T-cell (primary cell): ENCODE results near the gene XIRP1. TPM values are rescaled to one million over a fixed set of nuclear protein-coding genes. Genes with fewer than 3 reads are reported as not detected.

Source experiments
- ATAC-seq, 4 experiments: fragments of 200-7000 bp in 3 of 4; fragments of 150-1000 bp in 1 of 4; cut with Tn5 transposase; replicated peaks in 1 of 4; 1 replicate in 3 of 4; 2 replicates in 1 of 4; pipeline ENCODE4 v1.10.0; 2021; ENCODE audit warnings: moderate library complexity in 3 of 4, mild to moderate bottlenecking in 2 of 4, moderate number of reproducible peaks in 1 of 4
- CTCF ChIA-PET, 2 donors: fragments of 300-600 bp; sonication (Branson Sonifier 250); formaldehyde crosslinking; loops; one replicate each; lab custom pipeline; 2022; ENCODE audit warnings: antibody characterized with exemption in 2 of 2; lab: Charles Lee
- POLR2A ChIA-PET, 2 donors: fragments of 300-600 bp; sonication (Branson Sonifier 250); formaldehyde crosslinking; loops; one replicate each; lab custom pipeline; 2022; ENCODE audit warnings: antibody characterized with exemption in 2 of 2; lab: Charles Lee
- DNase-seq, 35 experiments: peaks; one replicate each; pipeline versions ENCODE4 v3.0.0 to v3.0.0-alpha.2; 2013 to 2023
- H3K27ac ChIP-seq: one replicate; pipeline ENCODE4 v1.5.1; 2013; ENCODE audit warnings: low read length
- H3K27me3 ChIP-seq, 2 experiments: replicated peaks in 1 of 2; 1 replicate in 1 of 2; 2 replicates in 1 of 2; pipeline versions ENCODE4 v1.6.1 to v1.7.0; 2013; ENCODE audit warnings: low read length in 1 of 2, mixed read lengths in 1 of 2; ENCODE audit not compliant: control insufficient read depth in 2 of 2, insufficient read depth in 2 of 2; ENCODE audit errors: extremely low read depth in 1 of 2
- H3K36me3 ChIP-seq, 2 donors: 1 replicate in 1 of 2; 2 replicates in 1 of 2; pipeline versions ENCODE4 v1.6.1 to v1.7.0; 2013; ENCODE audit warnings: low read length in 1 of 2; ENCODE audit not compliant: control insufficient read depth in 2 of 2, insufficient read depth in 1 of 2; ENCODE audit errors: extremely low read depth in 1 of 2
- H3K4me1 ChIP-seq, 2 experiments: 1 replicate in 1 of 2; 2 replicates in 1 of 2; pipeline versions ENCODE4 v1.6.1 to v1.7.0; 2013; ENCODE audit warnings: low read length in 2 of 2, mixed read lengths in 1 of 2; ENCODE audit not compliant: insufficient read depth in 2 of 2, control insufficient read depth in 1 of 2; ENCODE audit errors: extremely low read depth in 1 of 2
- H3K4me3 ChIP-seq, 2 donors: 1 replicate in 1 of 2; 2 replicates in 1 of 2; pipeline versions ENCODE4 v1.5.1 to v1.7.0; 2013; ENCODE audit warnings: mild to moderate bottlenecking in 2 of 2, low read length in 1 of 2, moderate library complexity in 1 of 2; ENCODE audit not compliant: control insufficient read depth in 1 of 2; ENCODE audit errors: extremely low read depth in 1 of 2
- H3K9me3 ChIP-seq: 2 replicates; pipeline ENCODE4 v1.7.0; 2013
- H3K27ac Mint-ChIP-seq, 2 donors: one replicate each; pipeline ENCODE4 v1.8.0; 2020 to 2021; ENCODE audit warnings: mild to moderate bottlenecking in 2 of 2, mixed read lengths in 2 of 2
- H3K27me3 Mint-ChIP-seq, 2 donors: one replicate each; pipeline ENCODE4 v1.8.0; 2021 to 2022; ENCODE audit warnings: mixed read lengths in 2 of 2
- H3K36me3 Mint-ChIP-seq: one replicate; pipeline ENCODE4 v1.8.0; 2021; ENCODE audit warnings: mixed read lengths
- H3K4me1 Mint-ChIP-seq, 3 donors: one replicate each; pipeline ENCODE4 v1.8.0; 2020 to 2022; ENCODE audit warnings: mixed read lengths in 3 of 3, mild to moderate bottlenecking in 1 of 3
- H3K4me3 Mint-ChIP-seq, 3 donors: one replicate each; pipeline ENCODE4 v1.8.0; 2020 to 2022; ENCODE audit warnings: mild to moderate bottlenecking in 3 of 3, mixed read lengths in 3 of 3, moderate library complexity in 3 of 3
- H3K9me3 Mint-ChIP-seq, 3 donors: one replicate each; pipeline ENCODE4 v1.8.0; 2020 to 2022; ENCODE audit warnings: mixed read lengths in 3 of 3
- WGBS: methylation state at CpG from one replicate; pipeline ENCODE4 v1.1.5; 2013; ENCODE audit warnings: missing lambda C conversion rate; ENCODE audit not compliant: insufficient coverage; 5-methylcytosine and 5-hydroxymethylcytosine counted together
- total RNA-seq, 35 experiments: library from RNA in 6 of 35; stranded (reverse) in 6 of 35; fragments of 120-200 nt in 1 of 35; gene quantifications; one replicate each; pipeline versions ENCODE4 v1.2.1 to v1.2.4 and lab custom pipeline; 2013 to 2026

The XIRP1 gene
- total RNA-seq, 5 donors from 2014 or later (not counting 1 experiment from before 2014, with no cell fraction given) = not detected

DNA sequence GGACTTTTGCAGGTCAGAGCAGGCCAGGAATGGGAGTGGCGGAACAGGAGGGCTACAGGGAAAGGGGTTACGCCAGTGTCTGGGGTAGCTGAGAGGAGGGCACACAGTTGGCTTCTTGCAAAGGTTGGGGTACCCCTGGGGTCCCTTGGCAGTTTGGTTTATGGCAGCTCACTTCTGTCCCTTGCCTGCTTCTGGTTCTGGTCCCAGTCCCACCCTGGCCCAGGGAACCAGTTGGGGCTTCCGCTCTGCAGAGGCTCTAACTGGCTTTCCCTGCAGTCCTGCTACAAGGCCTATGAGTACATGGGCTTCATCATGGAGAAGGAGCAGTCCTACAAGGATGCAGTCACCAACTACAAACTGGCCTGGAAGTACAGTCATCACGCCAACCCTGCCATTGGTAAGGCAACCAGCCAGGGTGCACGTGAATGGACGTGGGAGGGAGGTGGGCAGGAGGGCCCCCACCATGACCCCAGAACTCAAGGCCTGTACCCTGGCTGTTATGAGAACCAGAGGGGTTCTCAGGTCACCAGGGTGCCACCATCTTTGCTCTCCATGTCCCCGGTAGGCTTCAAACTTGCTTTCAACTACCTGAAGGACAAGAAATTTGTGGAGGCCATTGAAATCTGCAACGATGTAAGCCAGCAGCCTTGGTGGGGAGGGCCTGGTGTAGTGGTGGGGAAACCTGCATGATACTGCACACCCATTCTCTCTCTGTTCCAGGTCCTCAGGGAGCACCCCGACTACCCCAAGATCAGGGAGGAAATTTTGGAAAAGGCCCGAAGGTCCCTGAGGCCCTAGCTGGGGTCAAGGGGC, 54.2 kb downstream of the XIRP1 start:
- no peak overlapping the region for H3K4me3 ChIP-seq
- H3K27me3 ChIP-seq = no peaks in the 10 kb centered on the region
- peaks cover 19 to 32% of the 10 kb centered on the region in 2 donors for H3K36me3 ChIP-seq
- ATAC-seq = peak in 1 of 4 experiments; percentile 2
- peaks cover 0 to 10% of the 10 kb centered on the region in 2 experiments for H3K4me1 ChIP-seq
- H3K9me3 ChIP-seq = no peaks in the 10 kb centered on the region
- H3K4me1 Mint-ChIP-seq = peaks cover 14 to 30% (median 18%) of the 10 kb centered on the region in 3 donors
- POLR2A ChIA-PET = no interaction called here
- H3K27ac Mint-ChIP-seq = peak overlapping the region in 1 of 2 donors; percentile 61
- WGBS = 88% methylated on average over 4 of the region's 10 CpGs
- no peaks in the 10 kb centered on the region for H3K27me3 Mint-ChIP-seq
- peak overlapping the region in 1 of 3 donors; percentile 10 for H3K4me3 Mint-ChIP-seq
- DNase-seq = no peak
- H3K36me3 Mint-ChIP-seq = peaks cover 24% of the 10 kb centered on the region
- CTCF ChIA-PET = interaction anchor here in 1 of 2 donors (1.0 kb wide), 1 partner anchor 154 kb away, joined by 3 read pairs; no protein-coding TSS in a partner anchor
- no peaks in the 10 kb centered on the region for H3K9me3 Mint-ChIP-seq
- no peak overlapping the region for H3K27ac ChIP-seq

DNA sequence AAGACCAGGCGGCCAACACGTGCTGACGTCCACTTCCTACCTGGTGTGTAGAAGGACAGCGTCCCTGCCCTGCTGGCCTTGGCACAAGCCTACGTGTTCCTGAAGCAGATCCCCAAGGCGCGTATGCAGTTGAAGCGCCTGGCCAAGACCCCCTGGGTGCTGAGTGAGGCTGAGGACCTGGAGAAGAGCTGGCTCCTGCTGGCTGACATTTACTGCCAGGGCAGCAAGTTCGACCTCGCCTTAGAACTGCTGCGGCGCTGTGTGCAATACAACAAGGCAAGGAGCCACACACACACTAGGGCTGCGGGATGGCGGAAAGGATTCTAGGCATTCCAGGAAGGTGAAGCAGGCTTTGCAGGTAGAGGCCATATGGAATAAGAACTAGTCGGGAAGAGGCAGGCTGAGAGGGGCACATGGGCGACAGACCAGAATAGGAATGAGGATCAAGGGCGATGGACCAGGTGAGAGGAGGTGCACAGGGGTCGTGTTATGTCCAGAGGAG, 54.9 kb downstream of the XIRP1 start:
- POLR2A ChIA-PET = no interaction called here
- ATAC-seq = no peak

DNA sequence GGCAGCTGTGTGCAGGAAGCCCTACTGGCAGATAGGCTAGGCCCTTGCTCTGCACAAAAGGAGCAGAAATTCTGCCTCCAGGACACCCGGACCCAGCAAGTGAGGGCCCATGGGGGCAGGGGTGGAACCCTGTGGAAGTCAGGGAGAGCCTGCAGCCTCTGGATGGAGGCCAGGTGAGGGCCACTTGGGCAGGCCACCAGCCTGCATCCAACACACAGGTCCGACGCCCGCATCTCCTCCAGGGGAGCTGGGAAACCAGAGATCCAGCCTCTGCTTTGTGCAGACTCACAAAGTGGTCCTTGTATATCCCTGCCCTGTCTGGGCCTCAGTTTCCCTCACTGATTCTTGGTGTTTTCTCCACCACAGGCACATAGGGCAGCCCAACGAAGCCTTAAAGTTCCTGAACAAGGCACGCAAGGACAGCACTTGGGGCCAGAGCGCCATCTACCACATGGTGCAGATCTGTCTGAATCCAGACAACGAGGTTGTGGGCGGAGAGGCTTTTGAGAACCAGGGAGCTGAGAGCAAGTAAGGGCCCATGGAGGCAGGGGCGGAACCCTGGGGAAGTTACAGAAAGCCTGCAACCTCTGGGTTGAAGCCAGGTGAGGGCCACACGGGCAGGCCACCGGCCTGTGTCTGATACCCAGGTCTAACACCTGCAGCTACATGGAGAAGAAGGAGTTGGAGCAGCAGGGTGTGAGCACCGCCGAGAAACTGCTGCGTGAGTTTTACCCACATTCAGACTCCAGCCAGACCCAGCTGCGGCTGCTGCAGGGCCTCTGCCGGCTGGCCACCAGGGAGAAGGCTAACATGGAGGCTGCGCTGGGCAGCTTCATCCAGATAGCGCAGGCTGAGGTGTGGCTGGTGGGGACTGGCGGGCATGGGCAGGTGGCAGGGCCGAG, 55.6 kb downstream of the XIRP1 start:
- ATAC-seq (peak in 1 of 4 experiments; percentile 6), DNase-seq (no peak)
- H3K27ac Mint-ChIP-seq = no peak overlapping the region
- ChIA-PET CTCF (interaction anchor here in 1 of 2 donors (0.6 kb wide), 1 partner anchor 35 kb away, joined by 3 read pairs; no protein-coding TSS in a partner anchor), POLR2A (no interaction called here)
- no peak overlapping the region for H3K4me3 Mint-ChIP-seq
- Histone ChIP-seq H3K4me3 (no peak overlapping the region), H3K36me3 (peaks cover 9 to 18% of the 10 kb centered on the region in 2 donors), H3K4me1 (peaks cover 0 to 1% of the 10 kb centered on the region in 2 experiments), H3K27ac (no peak overlapping the region), H3K9me3 (no peaks in the 10 kb centered on the region), H3K27me3 (no peaks in the 10 kb centered on the region)
- peaks cover 17% of the 10 kb centered on the region for H3K36me3 Mint-ChIP-seq
- peaks cover 10 to 29% (median 14%) of the 10 kb centered on the region in 3 donors for H3K4me1 Mint-ChIP-seq
- WGBS = 89% methylated on average over 15 of the region's 21 CpGs
- no peaks in the 10 kb centered on the region for H3K27me3 Mint-ChIP-seq
- H3K9me3 Mint-ChIP-seq = no peaks in the 10 kb centered on the region

More for the DNA sequence above, 54.9 kb downstream of the XIRP1 start:
- Mint-ChIP-seq H3K4me1 (peaks cover 11 to 30% (median 15%) of the 10 kb centered on the region in 3 donors), H3K27ac (peak overlapping the region in 1 of 2 donors; percentile 55), H3K9me3 (no peaks in the 10 kb centered on the region), H3K27me3 (no peaks in the 10 kb centered on the region), H3K36me3 (peaks cover 19% of the 10 kb centered on the region), H3K4me3 (peak overlapping the region in 1 of 3 donors; percentile 10)
- Histone ChIP-seq H3K4me3 (no peak overlapping the region), H3K27me3 (no peaks in the 10 kb centered on the region), H3K9me3 (no peaks in the 10 kb centered on the region), H3K36me3 (peaks cover 12 to 25% of the 10 kb centered on the region in 2 donors), H3K4me1 (peaks cover 0 to 7% of the 10 kb centered on the region in 2 experiments), H3K27ac (no peak overlapping the region)
- CTCF ChIA-PET = no interaction called here
- WGBS = 97% methylated on average over 18 of the region's 18 CpGs
- DNase-seq = no peak

DNA sequence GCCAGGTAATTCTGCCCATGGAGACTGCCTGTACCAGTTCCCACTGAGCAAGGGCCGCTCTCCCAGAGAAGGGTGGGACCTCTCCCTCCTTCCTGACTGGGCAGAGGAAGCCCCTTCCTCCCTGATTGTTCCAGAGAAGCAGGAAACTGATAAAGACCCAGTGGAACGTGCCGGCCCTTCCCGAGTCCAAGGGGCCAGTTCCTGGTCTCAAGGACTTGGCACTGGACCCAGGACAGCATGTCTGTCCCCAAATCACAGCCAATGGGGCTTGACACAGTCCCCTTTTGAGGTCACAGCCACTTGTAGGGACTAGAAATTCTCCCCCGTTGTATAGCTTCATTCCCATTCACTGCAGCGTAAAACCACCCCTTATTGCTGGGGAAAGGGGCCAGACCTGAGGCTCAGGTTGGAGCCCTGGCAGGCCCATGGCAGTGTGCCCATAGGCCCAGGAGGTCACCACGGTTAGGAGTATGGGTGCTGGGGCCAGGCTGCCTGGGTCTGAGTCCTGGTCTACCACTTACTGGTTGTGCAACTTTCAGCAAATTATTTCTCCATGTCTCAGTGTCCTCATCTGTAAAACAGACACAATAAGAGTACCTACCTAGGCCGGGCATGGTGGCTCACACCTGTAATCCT, 57.1 kb downstream of the XIRP1 start:
- Mint-ChIP-seq H3K4me3 (no peak overlapping the region), H3K9me3 (no peaks in the 10 kb centered on the region), H3K36me3 (peaks cover 10% of the 10 kb centered on the region), H3K27ac (no peak overlapping the region), H3K4me1 (peaks cover 3 to 15% (median 6%) of the 10 kb centered on the region in 3 donors), H3K27me3 (no peaks in the 10 kb centered on the region)
- WGBS = 94% methylated on average over 6 of the region's 8 CpGs
- DNase-seq = no peak
- POLR2A ChIA-PET = interaction anchor here in 1 of 2 donors (0.7 kb wide), 1 partner anchor 14 kb away, joined by 3 read pairs; no protein-coding TSS in a partner anchor
- Histone ChIP-seq H3K27ac (no peak overlapping the region), H3K27me3 (no peaks in the 10 kb centered on the region), H3K36me3 (peaks cover 3 to 5% of the 10 kb centered on the region in 2 donors), H3K4me3 (no peak overlapping the region), H3K9me3 (no peaks in the 10 kb centered on the region), H3K4me1 (no peaks in the 10 kb centered on the region)
- CTCF ChIA-PET = interaction anchor here in 1 of 2 donors (0.6 kb wide), 1 partner anchor 24 kb away, joined by 6 read pairs; no protein-coding TSS in a partner anchor
- ATAC-seq = no peak

DNA sequence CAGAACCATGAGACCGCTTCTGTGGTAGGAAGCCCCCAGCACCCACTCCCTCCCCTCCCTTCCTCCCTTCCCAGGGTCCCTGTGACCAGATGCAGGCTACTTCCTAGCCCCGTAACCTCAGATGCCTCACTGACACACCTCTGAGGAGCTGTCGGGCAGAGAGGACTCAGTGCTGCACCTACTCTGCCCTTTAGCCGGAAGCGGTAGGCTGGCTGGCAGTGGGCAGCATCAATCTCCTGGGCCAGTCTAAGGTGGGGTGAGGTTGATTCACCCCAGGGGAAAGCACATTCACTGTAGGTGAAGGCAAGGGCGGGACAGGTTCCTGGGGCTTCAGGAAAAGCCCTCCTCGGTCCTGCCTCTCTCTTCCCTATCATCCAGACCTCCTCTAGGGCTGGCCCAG, 58.1 kb downstream of the XIRP1 start:
- ATAC-seq = peak in 1 of 4 experiments; percentile 5
- POLR2A ChIA-PET = no interaction called here
- peaks cover 14% of the 10 kb centered on the region for H3K36me3 Mint-ChIP-seq

More for the DNA sequence above, 58.1 kb downstream of the XIRP1 start:
- no peak for DNase-seq
- no peak overlapping the region for H3K27ac ChIP-seq
- no peaks in the 10 kb centered on the region for H3K4me1 ChIP-seq
- Mint-ChIP-seq H3K9me3 (no peaks in the 10 kb centered on the region), H3K27ac (no peak overlapping the region), H3K4me3 (no peak overlapping the region), H3K27me3 (no peaks in the 10 kb centered on the region), H3K4me1 (peaks cover 0 to 15% (median 5%) of the 10 kb centered on the region in 3 donors)
- no peaks in the 10 kb centered on the region for H3K27me3 ChIP-seq
- no peaks in the 10 kb centered on the region for H3K9me3 ChIP-seq
- CTCF ChIA-PET = interaction anchor here (0.9 to 1.8 kb wide), 2 partner anchors 58 to 157 kb away, joined by 5 read pairs; partner anchors contain the start of gene XIRP1 (in 1 of the 2)
- H3K4me3 ChIP-seq = no peak overlapping the region
- WGBS = 80% methylated on average over 3 of the region's 7 CpGs
- peaks cover 0 to 3% of the 10 kb centered on the region in 2 donors for H3K36me3 ChIP-seq
